T-helper 2 cell treated with Interferon-gamma antibody and Interleukin-4, amounts not matched to agents 100 ng/mL and 5 ng/mL, for 36 hours (primary cell): Measurements from ENCODE around the gene CDC23. TPM values are rescaled to one million over a fixed set of nuclear protein-coding genes. Genes with fewer than 3 reads are reported as not detected.
"Not testable (repeated sequence)": the region's sequence is repeated elsewhere in the genome, so short reads cannot be mapped to it uniquely, and the experiment has no call there.

Experiments
- intact Hi-C: fragments of 100-400 bp; cut with micrococcal nuclease; formaldehyde crosslinking; loops from one replicate; pipeline ENCODE4 v1.15.1; 2023
- total RNA-seq: library from RNA; stranded (reverse); gene quantifications from 2 replicates; pipeline ENCODE4 v1.2.3, GENCODE V29; 2022

Gene CDC23
- 36.3 and 37.4 TPM in 2 replicates for total RNA-seq

- intact Hi-C loops = loop anchor here (1.0 to 2.0 kb wide), 5 partner anchors 35 to 330 kb away; partner anchors contain the start of genes BRD8, CDC25C, ETF1 and KDM3B
These were observed at the start of gene CDC23 for GRCh38 chr5:138213161-138214029. Gene CDC23, minus strand, starts transcription at chr5:138213323. Its CDS starts 11 bp downstream, at chr5:138213312.

DNA sequence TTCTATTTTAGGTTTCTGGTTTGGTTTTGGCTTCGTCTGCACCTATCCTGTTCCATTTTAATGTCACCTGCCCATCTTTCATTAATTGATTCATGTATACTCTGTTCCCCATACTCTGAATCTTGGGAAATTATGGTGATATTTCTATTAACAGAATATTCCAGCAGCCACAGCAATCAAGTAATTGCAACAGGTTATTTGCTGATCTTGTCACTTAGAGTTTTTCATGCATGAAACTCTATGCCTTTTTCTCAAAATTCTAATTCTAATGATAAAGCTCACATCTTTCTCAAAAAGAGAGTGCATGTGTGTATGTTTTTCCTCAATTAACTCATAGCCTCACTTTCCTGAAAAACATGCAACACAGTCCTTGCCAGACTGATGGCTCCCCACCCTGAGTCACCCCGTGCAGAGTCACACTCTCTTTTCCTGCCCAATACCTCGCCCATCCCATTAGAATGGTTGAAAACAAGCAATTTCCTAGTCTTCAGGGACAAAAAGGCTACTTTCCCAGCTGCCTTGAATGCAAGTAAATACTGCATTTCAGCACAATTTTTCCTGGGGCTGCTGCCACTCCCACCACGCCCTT lies 45.7 kb upstream of the CDC23 start:
- intact Hi-C loops = no loop called here

DNA sequence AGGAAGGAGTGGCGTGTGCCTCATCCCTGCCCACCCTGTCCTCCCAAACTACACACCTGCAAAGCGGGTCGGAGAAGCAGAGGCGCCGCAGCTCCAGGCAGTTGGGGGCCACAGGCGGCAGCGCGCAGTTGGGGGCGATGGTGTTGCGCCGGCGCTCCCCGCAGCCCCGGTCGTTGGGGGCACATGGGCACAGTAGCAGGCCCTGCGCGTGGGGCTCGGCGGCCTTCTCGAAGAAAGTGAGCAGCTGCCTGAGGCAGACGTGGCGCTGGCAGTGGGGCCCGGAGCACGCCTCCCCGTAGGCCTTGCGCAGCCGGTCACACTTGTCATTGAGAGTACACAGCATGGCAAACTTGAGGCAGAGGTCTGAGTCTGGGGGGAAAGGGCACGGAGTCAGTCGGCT lies 44.5 kb upstream of the CDC23 start:
- intact Hi-C loops = no loop called here

DNA sequence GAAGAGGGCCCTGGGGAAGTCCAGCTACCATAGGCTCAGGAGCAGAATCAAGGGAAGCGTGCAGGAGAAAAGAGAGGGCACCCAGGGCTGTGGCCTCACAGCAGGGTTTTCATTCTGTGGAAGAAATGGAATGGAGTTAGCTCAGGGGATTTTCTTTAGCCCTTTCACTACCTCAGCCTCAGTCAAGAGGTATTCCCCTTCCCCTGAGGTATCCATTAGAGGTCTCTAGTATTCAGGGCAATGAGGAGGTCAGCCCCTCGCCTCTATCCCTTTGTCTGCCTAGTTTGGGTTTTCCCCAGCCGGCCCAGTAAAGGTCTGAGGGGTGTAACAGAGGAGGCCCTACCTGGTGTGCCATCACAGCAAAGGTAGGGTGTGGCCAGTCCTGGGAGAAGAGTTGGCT lies 39.8 kb upstream of the CDC23 start:
- intact Hi-C loops = no loop called here

DNA sequence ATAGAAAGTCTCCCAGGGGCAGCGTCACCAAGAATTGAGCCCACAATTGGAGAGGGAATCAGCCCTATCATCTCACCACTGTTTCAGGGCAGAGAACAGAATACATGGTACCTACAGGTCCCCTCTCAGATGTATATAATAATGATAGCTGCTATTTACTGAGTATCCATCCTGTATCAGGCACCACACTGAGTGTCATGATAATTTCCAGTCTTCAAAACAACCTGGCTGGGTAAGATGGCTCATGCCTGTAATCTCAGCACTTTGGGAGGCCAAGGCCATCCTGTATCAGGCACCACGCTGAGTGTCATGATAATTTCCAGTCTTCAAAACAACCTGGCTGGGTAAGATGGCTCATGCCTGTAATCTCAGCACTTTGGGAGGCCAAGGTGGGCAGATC lies 34.7 kb upstream of the CDC23 start:
- intact Hi-C loops = not testable (repeated sequence)

- intact Hi-C loops = no loop called here
These were observed 33.7 kb upstream of the CDC23 start for GRCh38 chr5:138246822-138247221.

DNA sequence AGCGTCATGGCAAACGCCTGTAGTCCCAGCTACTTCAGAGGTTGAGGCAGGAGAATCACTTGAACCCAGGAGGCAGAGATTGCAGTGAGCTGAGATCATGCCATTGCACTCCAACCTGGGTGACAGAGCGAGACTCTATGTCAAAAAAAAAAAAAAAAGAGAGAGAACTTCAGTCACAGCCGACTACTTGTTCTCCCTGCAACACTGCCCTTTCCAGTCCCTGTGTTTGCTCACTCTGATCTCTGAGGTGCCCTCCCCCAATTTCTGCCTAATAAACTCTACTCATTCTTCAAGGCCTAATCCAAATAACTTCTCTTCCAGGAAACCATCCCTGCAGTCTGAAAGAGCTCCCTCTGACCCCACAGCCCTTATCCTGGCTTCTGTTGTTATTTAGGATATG lies 33.2 kb upstream of the CDC23 start:
- intact Hi-C loops = no loop called here

DNA sequence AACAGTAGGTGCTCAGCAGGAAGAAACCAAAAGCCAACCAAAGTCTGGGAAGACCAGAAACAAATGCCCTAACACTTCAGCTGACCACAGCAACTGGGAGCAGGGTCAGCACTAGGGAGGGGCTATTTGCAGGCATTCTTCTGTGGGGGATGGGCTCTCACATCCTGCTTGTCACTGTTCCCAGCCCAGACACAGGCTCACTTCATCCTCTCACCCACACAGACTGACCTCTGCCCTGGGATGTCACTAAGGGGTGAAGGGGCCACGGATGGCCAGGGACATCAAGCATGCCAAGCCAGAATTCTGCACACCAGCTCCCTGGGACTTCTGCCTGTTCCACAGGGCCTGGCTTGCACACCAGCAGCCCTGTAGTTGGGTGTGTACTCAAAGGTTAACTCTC lies 32.6 kb upstream of the CDC23 start:
- intact Hi-C loops = no loop called here

GRCh38 chr5:138243794-138244193 lies 30.7 kb upstream of the CDC23 start:
- intact Hi-C loops = no loop called here

DNA sequence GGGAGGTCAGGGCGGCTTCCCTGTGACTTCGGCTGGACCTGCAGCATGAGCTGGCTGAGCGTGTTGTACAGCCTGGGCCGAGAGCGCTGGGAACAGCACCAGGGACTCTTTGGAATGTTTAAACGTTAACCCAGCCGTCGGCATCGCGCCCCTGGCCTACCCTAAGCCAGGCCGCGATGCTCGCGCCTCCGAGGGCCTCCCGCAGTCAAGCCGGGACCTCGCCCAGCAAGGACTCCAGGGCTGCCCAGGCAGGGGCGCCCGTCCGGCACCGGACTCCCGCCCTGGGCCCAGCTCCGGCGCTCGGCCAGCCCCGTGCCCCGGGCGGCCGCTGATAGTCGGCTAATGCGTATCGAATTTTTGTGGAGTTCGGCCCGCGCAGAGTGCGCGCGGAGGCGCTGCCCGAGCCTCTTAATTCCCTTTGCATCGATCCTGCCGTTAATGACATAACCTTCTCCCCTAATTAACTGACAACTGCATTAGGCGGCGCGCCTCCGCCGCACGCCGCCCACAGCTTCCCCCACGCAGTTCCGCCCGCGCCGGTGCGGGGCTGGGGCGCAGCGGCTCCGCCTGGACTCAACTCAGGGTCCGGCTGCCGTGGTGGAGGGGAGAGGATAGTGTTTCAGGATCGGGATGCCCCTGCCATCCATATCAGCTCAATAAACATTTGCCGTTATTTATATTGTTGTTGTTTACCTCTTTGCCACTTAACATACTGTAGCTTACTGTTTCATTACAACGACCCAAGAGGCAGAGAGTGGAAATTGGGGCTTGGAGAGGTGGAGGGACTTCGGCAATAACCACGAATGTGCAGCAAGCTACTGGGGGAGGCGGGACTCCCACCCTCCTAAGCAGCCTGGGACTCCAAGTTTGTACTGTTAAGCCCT lies 28.8 kb upstream of the CDC23 start:
- intact Hi-C loops = no loop called here

DNA sequence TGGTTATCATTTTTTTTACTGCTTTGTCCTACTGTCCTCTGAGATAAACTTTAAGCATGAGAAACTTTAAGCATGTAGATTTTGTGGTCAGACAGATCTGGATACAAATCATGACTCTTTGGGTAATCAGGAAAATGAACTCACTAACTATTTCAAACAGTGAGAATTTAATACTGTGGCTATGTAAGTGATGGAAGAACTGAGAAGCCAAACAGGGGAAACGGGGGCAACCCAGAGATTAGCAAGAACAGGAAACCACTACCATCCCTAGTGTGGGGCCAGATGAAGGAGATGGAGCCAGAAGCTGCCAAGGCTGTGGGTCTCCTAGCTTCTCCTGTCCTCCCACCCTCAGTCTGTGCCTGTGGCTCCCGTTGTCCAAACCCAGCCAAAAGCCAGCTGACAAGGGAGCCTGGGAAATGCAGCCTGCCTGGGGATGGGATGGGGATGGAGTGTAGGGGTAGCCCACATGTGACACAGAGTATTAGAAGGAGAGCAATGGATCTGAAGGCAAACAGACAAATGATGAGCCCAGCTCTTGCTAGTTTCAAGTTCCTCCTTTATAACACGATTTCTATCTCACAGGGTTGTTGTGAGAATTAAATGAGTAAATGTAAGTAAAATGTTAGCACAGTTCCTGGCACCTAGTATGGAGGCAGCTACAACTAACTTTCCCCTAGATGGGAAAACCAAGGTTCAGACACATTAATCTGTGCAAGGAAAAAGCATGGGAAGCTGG lies 27.7 kb upstream of the CDC23 start:
- intact Hi-C loops = no loop called here

DNA sequence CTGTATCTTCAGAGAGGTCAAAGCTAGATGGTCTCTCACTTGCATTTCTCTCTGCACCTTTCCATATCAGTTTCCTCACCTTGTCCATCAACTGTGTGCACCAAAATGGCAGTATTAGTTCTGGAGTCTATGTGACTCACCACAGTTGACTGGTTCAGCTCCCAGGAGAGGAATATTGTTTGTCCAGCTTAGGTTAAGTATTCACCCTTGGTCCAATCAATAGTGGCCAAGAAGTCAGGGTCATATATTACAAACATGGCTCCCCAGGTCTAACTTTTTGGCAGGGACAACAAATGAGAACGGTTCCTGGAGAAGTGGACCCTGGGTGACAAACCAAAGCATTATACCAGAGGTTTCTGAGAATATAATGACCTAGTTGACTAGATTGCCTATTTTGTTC lies 24.9 kb upstream of the CDC23 start:
- intact Hi-C loops = no loop called here

- intact Hi-C loops = no loop called here
These were observed 21.5 kb upstream of the CDC23 start for GRCh38 chr5:138234651-138235050.

GRCh38 chr5:138233280-138233679 lies 20.2 kb upstream of the CDC23 start:
- intact Hi-C loops = no loop called here

DNA sequence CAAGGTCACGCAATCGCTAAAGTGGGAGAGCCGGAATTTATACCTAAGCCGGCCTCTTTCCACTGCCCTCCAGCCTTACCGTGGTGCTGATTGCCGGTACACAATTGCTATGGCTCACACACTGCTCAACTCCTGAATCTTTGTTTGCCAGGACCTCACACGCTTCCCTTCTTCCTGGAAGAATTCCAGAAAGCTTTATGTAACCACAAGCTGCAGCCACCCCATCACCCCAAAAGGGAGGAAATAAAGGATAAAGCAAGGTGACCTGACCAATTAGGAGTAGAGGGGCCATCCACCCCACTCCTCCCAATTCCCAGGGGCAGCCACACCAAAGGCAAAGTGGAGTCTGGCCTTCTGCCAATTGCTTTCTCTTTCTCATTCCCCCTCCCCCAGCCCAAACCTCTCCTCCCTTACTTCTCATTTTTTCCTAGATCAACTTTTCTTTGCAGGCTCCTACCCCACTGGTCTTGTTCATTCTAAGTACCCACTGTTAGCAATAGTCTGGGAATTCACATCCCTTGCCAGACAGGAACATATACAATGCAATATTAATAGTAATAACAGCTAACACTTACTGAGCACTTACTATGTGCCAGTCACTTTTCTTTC lies 18.0 kb upstream of the CDC23 start:
- intact Hi-C loops = no loop called here

- intact Hi-C loops = no loop called here
These were observed 17.1 kb upstream of the CDC23 start for GRCh38 chr5:138230261-138230660.

DNA sequence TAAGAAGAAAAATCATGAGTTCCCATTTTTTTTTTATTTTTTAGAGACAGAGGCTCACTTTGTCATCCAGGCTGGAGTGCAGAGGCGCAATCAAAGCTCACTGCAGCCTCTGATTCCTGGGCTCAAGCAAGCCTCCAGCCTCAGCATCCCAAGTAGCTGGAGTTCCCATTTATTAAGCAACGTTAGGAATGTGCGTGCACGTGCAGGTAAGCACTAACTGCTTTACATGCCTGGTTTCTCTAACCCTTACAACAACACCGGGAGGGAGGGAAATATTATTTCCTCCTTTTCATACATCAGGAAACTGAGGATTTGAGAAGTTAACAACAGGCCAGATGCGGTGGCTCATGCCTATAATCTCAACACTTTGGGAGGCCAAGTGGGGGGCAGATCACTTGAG lies 16.3 kb upstream of the CDC23 start:
- intact Hi-C loops = no loop called here

- intact Hi-C loops = no loop called here
These were observed 13.8 kb upstream of the CDC23 start for GRCh38 chr5:138226910-138227309.

DNA sequence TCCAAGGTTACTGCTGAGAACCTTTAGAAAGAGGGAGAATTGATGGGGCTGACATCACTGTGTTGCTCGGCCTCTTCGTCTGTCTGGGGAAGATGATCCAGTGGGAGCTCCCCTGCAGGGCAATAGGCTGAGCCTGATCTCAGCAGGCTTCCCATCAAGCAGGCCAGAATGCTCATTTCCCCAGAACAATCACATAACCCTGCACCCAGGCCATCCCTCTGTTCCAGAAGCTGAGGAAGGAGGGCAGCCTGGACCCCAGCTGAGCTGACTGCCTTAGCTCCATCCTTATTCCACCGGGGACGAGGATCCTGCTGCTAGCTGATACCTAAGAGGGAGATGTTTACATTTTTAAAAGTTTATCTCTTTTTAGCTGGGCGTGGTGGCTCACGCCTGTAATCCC lies 11.6 kb upstream of the CDC23 start:
- intact Hi-C loops = no loop called here

GRCh38 chr5:138223532-138223931 lies 10.4 kb upstream of the CDC23 start:
- intact Hi-C loops = no loop called here

DNA sequence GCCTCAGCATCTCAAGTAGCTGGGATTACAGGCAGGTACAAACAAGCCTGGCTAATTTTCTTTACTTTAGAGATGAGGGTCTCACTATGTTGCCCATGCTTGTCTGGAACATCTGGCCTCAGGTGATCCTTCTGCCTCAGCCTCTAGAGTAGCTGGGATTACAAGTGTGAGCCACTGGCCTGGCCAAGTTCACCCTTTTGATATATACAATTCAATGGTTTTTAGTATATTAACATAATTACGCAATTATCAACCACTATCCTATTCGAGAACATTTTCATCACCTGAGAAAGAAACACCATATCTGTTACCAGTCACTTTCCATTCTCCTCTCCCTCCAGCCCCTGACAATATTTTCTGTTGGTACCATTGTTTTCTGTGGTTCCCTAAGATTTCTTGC lies 3.7 kb upstream of the CDC23 start:
- intact Hi-C loops = no loop called here
